SU-DHL-6 (cell line): ENCODE results near the gene PLIN1.

ENCODE experiments used
- CTCF ChIP-seq: fragments of 200-600 bp; sonication (generic); IDR thresholded peaks from one replicate; pipeline ENCODE4 v1.5.1; 2017; ENCODE audit warnings: antibody characterized with exemption, mild to moderate bottlenecking, low read length, moderate library complexity; ENCODE audit not compliant: insufficient read depth, poor library complexity, severe bottlenecking
- EZH2phosphoT487 ChIP-seq: fragments of 200-600 bp; sonication (generic), shearing (Covaris generic); conservative IDR thresholded peaks from 2 replicates; pipeline ENCODE4 v1.6.1; 2018; ENCODE audit warnings: mild to moderate bottlenecking, antibody characterized with exemption, low read length, moderate library complexity, mixed read lengths

GRCh38 chr15:89662893-89663626 is 16.1 kb downstream of the PLIN1 start:
- TF ChIP-seq CTCF, result no peak
- no peak for TF ChIP-seq EZH2phosphoT487
